ENCODE data around the gene ABHD6. TPM values are rescaled to one million over a fixed set of nuclear protein-coding genes. Genes with fewer than 3 reads are reported as not detected.

ABHD6 gene
- total and polyA plus RNA-seq, 9 of the 15 experiments (the other 6 are each of a cell fraction or from before 2014, with no cell fraction given): 0.53 to 3.6 (median 2.5) TPM

DNA sequence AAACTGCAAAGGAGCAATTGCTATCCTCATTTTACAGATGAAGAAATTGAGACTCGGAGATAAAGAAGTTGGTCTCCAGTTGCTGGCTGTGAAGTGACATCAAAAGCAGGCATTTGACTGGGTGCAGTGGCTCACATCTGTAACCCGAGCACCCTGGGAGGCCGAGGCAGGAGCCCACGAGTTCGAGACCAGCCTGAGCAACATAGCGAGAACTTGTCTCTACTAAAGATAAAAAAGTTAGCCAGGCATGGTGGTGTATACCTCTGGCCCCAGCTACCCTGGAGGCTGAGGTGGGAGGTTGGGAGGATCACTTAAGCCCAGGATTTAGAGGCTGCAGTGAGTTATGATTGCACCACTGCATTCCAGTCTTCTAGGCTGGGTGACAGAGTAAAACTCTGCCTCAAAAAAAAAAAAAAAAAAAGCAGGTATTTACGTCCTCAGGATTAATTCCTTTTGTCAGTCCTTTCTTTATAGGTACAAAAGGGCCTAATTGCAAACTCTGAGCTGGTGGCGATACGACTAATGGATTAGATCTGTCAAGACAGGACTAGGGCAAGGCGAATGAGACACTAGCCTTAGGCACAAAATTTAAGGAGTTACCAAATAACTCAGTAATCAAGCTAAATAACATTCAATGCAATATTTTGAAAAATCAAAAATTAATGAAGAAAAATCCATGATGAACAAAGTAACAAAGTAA lies 20.9 kb upstream of the ABHD6 start (continued):
- TF ChIP-seq RNF219 (CRISPR knock-in tag; IDR thresholded peaks at IDR 0.05) (no peak), SRSF1 (IDR thresholded peaks at IDR 0.05; ENCODE audit: low read depth, low read length) (no peak), ZNF384 (IDR thresholded peaks at IDR 0.05; ENCODE audit: low read depth, low read length) (no peak)
- TF ChIP-seq, protein P1, sequence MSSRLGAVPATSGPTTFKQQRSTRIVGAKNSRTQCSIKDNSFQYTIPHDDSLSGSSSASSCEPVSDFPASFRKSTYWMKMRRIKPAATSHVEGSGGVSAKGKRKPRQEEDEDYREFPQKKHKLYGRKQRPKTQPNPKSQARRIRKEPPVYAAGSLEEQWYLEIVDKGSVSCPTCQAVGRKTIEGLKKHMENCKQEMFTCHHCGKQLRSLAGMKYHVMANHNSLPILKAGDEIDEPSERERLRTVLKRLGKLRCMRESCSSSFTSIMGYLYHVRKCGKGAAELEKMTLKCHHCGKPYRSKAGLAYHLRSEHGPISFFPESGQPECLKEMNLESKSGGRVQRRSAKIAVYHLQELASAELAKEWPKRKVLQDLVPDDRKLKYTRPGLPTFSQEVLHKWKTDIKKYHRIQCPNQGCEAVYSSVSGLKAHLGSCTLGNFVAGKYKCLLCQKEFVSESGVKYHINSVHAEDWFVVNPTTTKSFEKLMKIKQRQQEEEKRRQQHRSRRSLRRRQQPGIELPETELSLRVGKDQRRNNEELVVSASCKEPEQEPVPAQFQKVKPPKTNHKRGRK (tag; IDR thresholded peaks at IDR 0.05): no peak

DNA sequence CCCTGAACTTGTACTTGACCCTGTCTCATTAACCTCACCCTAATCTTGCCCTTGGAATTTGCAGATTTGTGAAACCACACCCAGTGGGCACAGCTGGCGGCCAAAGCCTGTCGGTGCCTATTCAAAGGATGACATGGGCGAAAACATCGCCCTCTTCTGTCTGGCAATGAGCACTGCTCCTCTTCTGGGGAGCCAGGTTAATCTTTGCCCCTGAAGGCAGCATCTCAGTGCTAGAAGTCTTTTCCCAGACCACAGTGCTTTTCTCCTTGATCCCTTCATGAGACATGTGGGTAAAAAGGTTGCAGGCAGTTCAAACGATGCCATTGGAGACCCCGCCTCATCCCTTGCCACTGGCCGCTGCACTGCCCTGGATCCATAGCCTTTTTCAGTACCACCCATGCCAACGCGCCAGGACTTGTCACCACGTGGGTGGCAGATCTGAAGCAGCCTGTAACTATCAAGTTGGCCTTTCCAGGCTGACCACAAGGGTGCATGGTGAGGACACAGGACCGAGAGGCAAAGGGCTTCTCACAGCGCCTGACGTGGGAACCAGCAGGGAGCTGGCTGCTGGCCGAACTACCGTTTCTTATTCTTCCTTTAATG lies 20.3 kb upstream of the ABHD6 start:
- no peak overlapping the region for H2AFZ ChIP-seq (ENCODE audit: low read depth, low read length)
- peak; percentile 77 for FAIRE-seq
- TF ChIP-seq DPF2 (IDR thresholded peaks at IDR 0.05) (no peak), PTRF (tag; IDR thresholded peaks at IDR 0.05) (no peak), CTCF (IDR thresholded peaks at IDR 0.05 in 2 of 3, conservative IDR thresholded peaks at IDR 0.05 in 1 of 3; ENCODE audit: insufficient read depth in 2 of 3, low read depth in 1 of 3, low read length in 3 of 3) (peak; percentile 61 to 78 (median 73)), RAD21 (CRISPR knock-in tag; conservative IDR thresholded peaks at IDR 0.05 in 1 of 2, IDR thresholded peaks at IDR 0.05 in 1 of 2) (peak in 1 of 2 experiments; percentile 50; a peak in 2 of 4 replicates), TFAP4 (CRISPR knock-in tag; IDR thresholded peaks at IDR 0.05; ENCODE audit: borderline replicate concordance) (peak; percentile 52; the same call in 1 of the 2 replicates), SPI1 (IDR thresholded peaks at IDR 0.05; ENCODE audit: borderline replicate concordance, low read depth, low read length) (no peak), SMC3 (conservative IDR thresholded peaks at IDR 0.05; ENCODE audit: insufficient read depth, low read depth, low read length) (0 out of 2 replicates have a peak, but pooled peaks have one; percentile 15)

More for the DNA sequence above, 20.3 kb upstream of the ABHD6 start:
- 19% methylated on average over 15 of the region's 15 CpGs for WGBS (ENCODE audit: insufficient coverage, low coverage, missing lambda C conversion rate)
- in situ Hi-C loops (cut with MboI): no loop called here
- Histone ChIP-seq H3K4me2 (ENCODE audit: insufficient read depth, low read length) (no peak overlapping the region), H3K27me3 (ENCODE audit: control insufficient read depth in 2 of 2, insufficient read depth in 2 of 2, low read length in 2 of 2) (peaks cover 0 to 10% of the 10 kb centered on the region in 2 experiments; a peak in 2 of 5 replicates), H3K9me1 (ENCODE audit: control insufficient read depth, insufficient read depth, low read length) (no peaks in the 10 kb centered on the region), H3K4me3 (no peak overlapping the region), H3K27ac (ENCODE audit: extremely low read depth, low read depth, low read length) (no peak overlapping the region), H4K20me1 (replicated peaks; ENCODE audit: control insufficient read depth, insufficient read depth, low read length) (no peaks in the 10 kb centered on the region), H3K9ac (ENCODE audit: insufficient read depth in 1 of 2, low read depth in 2 of 2, low read length in 2 of 2) (no peak overlapping the region), H3K79me2 (ENCODE audit: control insufficient read depth, insufficient read depth, low read length) (no peaks in the 10 kb centered on the region), H3K4me1 (replicated peaks in 1 of 2; ENCODE audit: control insufficient read depth in 2 of 2, insufficient read depth in 2 of 2, low read length in 2 of 2) (no peaks in the 10 kb centered on the region; a peak in 1 of 5 replicates), H3K36me3 (ENCODE audit: control insufficient read depth, insufficient read depth, low read length) (no peaks in the 10 kb centered on the region), H3K9me3 (replicated peaks; ENCODE audit: control insufficient read depth, insufficient read depth, low read depth, low read length) (no peaks in the 10 kb centered on the region)
- DNase-seq (ENCODE audit: extremely low read depth in 1 of 4, low spot score in 3 of 4) (peak in 2 of 4 experiments; percentile 35 to 62), ATAC-seq (peak; percentile 86)
- no TSS peak for BruUV-seq (replicated peaks)
- intact Hi-C loops (cut with micrococcal nuclease): no loop called here
- POLR2A ChIA-PET: interaction anchor here (0.6 to 0.7 kb wide), 2 partner anchors 16 to 23 kb away, joined by 3 read pairs; no protein-coding TSS in a partner anchor
- CTCF ChIA-PET (ENCODE audit: low intra/inter-chr PET ratio): interaction anchor here (1.4 kb wide), 1 partner anchor 29 kb away, joined by 4 read pairs; no protein-coding TSS in a partner anchor

All from K562 (cell line).